Measurements from ENCODE around the gene CHST12. TPM values are rescaled to one million over a fixed set of nuclear protein-coding genes. Genes with fewer than 3 reads are reported as not detected.

Gene CHST12
- total RNA-seq, 1 donor from 2014 or later = 16.7 TPM

- peaks cover 5% of the 10 kb centered on the region for H3K4me1 Mint-ChIP-seq (ENCODE audit: low read depth)
These were observed 94.3 kb downstream of the CHST12 start for GRCh38 chr7:2497500-2498336.

More at GRCh38 chr7:2497500-2498336, 94.3 kb downstream of the CHST12 start:
- Mint-ChIP-seq H3K4me3 (ENCODE audit: low read depth) (no peak overlapping the region), H3K27ac (no peak overlapping the region), H3K27me3 (peaks cover 6% of the 10 kb centered on the region), H3K9me3 (ENCODE audit: low read depth) (no peaks in the 10 kb centered on the region), H3K36me3 (ENCODE audit: insufficient read depth) (no peaks in the 10 kb centered on the region)
- no peak for TF ChIP-seq CTCF (IDR thresholded peaks at IDR 0.05; ENCODE audit: unreplicated experiment)
- no peak for DNase-seq (ENCODE audit: low spot score, unreplicated experiment)

Other genes starting within 250 kb of the CHST12 start
- 49.8 and 50.6 TPM in 2 replicates for gene MAD1L1, start 170.7 kb upstream of the CHST12 start, total RNA-seq
- 28.7 and 29.5 TPM in 2 replicates for gene MRM2, start 161.4 kb upstream of the CHST12 start, total RNA-seq
- 17.2 and 22.1 TPM in 2 replicates for gene NUDT1, start 161.4 kb upstream of the CHST12 start, total RNA-seq
- gene SNX8, start 89.2 kb upstream of the CHST12 start, total RNA-seq = 15.6 and 19.0 TPM in 2 replicates
- 158 and 172 TPM in 2 replicates for gene EIF3B, start 48.8 kb upstream of the CHST12 start, total RNA-seq
- gene GRIFIN, start 72.8 kb downstream of the CHST12 start, total RNA-seq = not detected in 2 replicates
- gene LFNG, start 116.2 kb downstream of the CHST12 start, total RNA-seq = 9.7 and 10.6 TPM in 2 replicates
- gene BRAT1, start 151.9 kb downstream of the CHST12 start, total RNA-seq = 43.1 and 43.7 TPM in 2 replicates
- 32.5 and 33.5 TPM in 2 replicates for gene IQCE, start 155.4 kb downstream of the CHST12 start, total RNA-seq
- 166 and 170 TPM in 2 replicates for gene TTYH3, start 228.4 kb downstream of the CHST12 start, total RNA-seq

Measured in progenitor cell of endocrine pancreas (in vitro differentiated cells).